ENCODE data around the gene GOSR1. TPM values are rescaled to one million over a fixed set of nuclear protein-coding genes. Genes with fewer than 3 reads are reported as not detected.
"Not testable (repeated sequence)": the region's sequence is repeated elsewhere in the genome, so short reads cannot be mapped to it uniquely, and the experiment has no call there.

The GOSR1 gene
- total RNA-seq, 1 donor from 2014 or later, result 15.0 TPM

DNA sequence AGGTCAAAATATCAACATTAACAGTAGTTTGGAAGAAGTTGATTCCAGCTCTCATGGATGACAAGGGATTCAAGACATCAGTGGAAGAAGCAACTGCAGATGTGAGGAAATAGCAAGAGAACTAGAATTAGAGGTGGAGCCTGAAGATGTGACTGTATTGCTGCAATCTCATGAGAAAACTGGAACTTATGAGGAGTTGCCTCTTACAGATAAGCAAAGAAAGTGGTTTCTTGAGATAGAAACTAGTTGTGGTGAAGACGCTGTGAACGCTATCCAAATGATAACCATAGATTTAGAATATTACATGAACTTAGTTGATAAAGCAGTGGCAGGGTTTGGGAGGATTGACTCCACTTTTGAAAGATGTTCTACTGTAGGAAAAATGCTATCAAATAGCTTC, 67.8 kb downstream of the GOSR1 start:
- no peak for TF ChIP-seq POLR2A (IDR thresholded peaks at IDR 0.05)
- no peak for TF ChIP-seq POLR2AphosphoS5 (IDR thresholded peaks at IDR 0.05; ENCODE audit: insufficient read depth in 1 of 2, low read depth in 1 of 2)
- TF ChIP-seq, protein P1, sequence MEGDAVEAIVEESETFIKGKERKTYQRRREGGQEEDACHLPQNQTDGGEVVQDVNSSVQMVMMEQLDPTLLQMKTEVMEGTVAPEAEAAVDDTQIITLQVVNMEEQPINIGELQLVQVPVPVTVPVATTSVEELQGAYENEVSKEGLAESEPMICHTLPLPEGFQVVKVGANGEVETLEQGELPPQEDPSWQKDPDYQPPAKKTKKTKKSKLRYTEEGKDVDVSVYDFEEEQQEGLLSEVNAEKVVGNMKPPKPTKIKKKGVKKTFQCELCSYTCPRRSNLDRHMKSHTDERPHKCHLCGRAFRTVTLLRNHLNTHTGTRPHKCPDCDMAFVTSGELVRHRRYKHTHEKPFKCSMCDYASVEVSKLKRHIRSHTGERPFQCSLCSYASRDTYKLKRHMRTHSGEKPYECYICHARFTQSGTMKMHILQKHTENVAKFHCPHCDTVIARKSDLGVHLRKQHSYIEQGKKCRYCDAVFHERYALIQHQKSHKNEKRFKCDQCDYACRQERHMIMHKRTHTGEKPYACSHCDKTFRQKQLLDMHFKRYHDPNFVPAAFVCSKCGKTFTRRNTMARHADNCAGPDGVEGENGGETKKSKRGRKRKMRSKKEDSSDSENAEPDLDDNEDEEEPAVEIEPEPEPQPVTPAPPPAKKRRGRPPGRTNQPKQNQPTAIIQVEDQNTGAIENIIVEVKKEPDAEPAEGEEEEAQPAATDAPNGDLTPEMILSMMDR (IDR thresholded peaks at IDR 0.05), result no peak
- intact Hi-C loops (cut with DNase I), result no loop called here

DNA sequence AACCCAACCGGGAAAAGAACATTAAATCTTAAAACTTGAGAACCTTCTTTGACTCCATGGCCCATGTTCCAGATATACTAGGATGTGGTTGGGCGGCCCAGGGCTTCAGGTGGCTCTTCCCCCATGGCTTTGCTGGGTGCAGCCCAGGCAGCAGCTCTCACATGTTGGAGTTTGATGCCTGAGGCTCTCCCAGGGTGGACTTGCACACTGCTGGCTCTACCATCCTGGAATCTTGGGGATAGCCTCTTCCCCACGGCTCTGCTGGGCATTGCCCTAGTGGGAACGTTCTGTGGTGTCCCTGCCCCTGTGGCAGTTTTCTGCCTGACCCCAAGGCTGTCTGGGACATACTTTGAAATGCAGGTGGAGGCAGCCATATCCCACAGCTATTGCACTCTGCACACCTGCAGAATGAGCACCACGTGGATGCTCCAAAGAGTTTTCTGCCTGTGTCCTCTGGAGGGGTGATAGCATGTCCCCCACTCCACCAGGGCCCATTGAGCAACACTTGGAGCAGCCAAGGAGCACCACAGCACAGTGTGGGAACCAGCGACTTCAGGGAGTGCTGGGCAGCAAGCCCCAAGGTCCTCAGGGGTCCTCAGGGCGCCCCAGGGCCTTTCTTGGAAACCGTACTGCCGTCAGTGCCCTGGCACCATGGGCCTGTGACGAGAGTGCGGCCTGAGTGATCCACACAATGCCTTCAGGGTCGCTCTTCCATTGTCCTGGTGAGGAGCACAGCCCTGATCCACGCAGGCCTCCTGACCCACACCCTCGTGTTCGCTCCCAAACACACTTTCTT, 70.8 kb downstream of the GOSR1 start:
- H3K4me1 ChIP-seq, result no peaks in the 10 kb centered on the region
- no peak overlapping the region for H3K27ac ChIP-seq
- no peaks in the 10 kb centered on the region for H3K36me3 ChIP-seq
- no peaks in the 10 kb centered on the region for H3K27me3 ChIP-seq
- TF ChIP-seq, protein P1 (IDR thresholded peaks at IDR 0.05), result no peak
- TF ChIP-seq POLR2A (IDR thresholded peaks at IDR 0.05) (no peak), POLR2AphosphoS5 (IDR thresholded peaks at IDR 0.05; ENCODE audit: insufficient read depth in 1 of 2, low read depth in 1 of 2) (no peak)
- peak in 1 of 2 donors; percentile 42 for DNase-seq (ENCODE audit: extremely low spot score in 2 of 2)
- H3K9me3 ChIP-seq, result no peaks in the 10 kb centered on the region
- intact Hi-C loops (cut with DNase I), result no loop called here
- H3K4me3 ChIP-seq, result no peak overlapping the region

More for the DNA sequence above, 67.8 kb downstream of the GOSR1 start:
- no peaks in the 10 kb centered on the region for H3K27me3 ChIP-seq
- H3K4me3 ChIP-seq, result no peak overlapping the region
- DNase-seq (ENCODE audit: extremely low spot score in 2 of 2), result no peak
- H3K27ac ChIP-seq, result no peak overlapping the region
- H3K9me3 ChIP-seq, result no peaks in the 10 kb centered on the region
- no peaks in the 10 kb centered on the region for H3K36me3 ChIP-seq
- H3K4me1 ChIP-seq, result no peaks in the 10 kb centered on the region

DNA sequence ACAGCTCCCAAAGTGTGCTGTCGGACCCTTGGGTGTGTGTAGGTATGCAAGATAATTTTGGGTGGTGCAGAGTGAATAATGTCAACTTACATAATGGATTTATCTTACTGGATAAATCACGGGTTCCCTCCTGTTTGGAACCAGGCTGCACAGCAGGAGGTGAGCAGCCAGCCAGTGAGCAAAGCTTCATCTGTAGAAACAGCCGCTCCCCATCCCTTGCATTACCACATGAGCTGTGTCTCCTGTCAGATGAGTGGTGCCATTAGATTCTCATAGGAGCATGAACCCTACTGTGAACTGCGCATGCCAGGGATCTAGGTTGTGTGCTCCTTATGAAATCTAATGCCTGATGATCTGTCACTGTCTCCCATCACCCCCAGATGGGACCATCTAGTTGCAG, 72.0 kb downstream of the GOSR1 start:
- H3K27ac ChIP-seq; H3K4me3 ChIP-seq; H3K36me3 ChIP-seq; H3K4me1 ChIP-seq; H3K27me3 ChIP-seq; DNase-seq (ENCODE audit: extremely low spot score in 2 of 2); H3K9me3 ChIP-seq; intact Hi-C loops (cut with DNase I): not testable (repeated sequence)

DNA sequence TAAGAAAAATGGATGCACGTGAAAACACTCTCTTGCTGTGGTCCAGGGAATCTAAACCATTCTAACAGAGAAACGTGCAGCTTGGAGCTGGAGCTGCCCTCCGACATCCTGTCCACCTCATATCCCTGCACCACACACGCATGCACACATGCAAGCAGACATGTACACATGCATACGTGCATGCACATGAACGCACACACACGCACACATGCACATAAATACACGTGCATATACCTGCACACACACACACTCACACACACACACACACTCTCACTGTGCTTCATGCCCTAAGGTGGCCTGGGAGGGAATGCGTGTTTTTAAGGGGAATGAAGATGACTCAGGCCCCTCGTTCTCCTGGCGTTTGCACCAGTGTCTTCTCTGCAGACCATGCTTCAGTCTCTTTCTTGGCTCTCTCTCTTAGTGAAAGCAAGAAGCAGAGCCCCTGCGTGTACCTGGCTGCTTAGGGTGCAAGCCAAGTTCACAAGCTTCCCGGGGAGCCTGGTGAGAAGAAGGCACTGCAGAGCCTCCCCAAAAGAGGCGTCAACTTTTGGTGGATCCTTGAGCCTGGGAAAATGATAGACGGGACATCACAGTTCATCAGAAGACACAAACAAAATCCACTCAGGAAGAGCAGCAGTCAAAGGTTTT, 72.8 kb downstream of the GOSR1 start:
- Histone ChIP-seq H3K9me3 (no peaks in the 10 kb centered on the region), H3K4me3 (no peak overlapping the region), H3K27ac (no peak overlapping the region), H3K36me3 (no peaks in the 10 kb centered on the region), H3K4me1 (no peaks in the 10 kb centered on the region), H3K27me3 (no peaks in the 10 kb centered on the region)
- TF ChIP-seq POLR2A (IDR thresholded peaks at IDR 0.05) (no peak), POLR2AphosphoS5 (IDR thresholded peaks at IDR 0.05; ENCODE audit: insufficient read depth in 1 of 2, low read depth in 1 of 2) (no peak)
- TF ChIP-seq, protein P1 (IDR thresholded peaks at IDR 0.05), result no peak
- DNase-seq (ENCODE audit: extremely low spot score in 2 of 2), result no peak
- intact Hi-C loops (cut with DNase I), result no loop called here

DNA sequence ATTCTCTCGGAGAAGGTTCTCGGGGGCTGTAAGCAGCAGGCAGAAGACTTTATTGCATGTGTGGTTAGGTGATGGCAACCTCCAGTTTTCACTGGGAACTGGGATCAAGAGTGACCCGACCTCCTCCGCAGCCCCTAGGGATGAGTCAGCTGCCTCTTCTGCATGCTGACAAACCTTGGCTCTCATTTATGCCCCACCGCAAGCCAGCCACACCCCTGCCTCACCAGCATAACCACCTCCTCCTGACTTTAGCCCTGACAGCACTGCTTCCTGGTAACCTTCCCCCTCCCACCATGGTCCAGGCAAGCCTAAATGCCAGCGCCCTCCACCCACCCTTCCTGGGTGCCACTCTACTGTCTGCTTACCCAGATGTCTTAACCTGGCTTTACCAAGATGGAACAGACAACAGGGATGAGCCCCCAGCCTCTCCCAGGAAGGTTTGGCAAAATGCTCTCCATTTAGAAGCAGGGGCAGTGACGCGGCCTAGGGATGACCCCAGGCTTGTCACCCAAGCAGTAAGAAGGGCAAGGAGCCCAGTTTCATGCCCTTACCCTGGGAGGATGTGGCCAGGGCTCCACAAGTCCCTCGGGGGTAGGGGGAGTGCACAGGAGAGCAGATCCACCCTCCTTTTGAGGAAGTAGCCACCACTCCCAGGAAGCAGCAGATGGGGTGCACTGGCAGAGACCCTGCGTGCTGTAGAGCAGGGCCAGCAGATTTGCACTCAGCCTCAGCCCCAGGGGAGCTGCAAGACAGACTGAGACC, 73.5 kb downstream of the GOSR1 start:
- H3K4me1 ChIP-seq, result no peaks in the 10 kb centered on the region
- no peak for TF ChIP-seq POLR2AphosphoS5 (IDR thresholded peaks at IDR 0.05; ENCODE audit: insufficient read depth in 1 of 2, low read depth in 1 of 2)
- TF ChIP-seq, protein P1 (IDR thresholded peaks at IDR 0.05), result no peak
- no peak for TF ChIP-seq POLR2A (IDR thresholded peaks at IDR 0.05)
- no peak for DNase-seq (ENCODE audit: extremely low spot score in 2 of 2)
- no peaks in the 10 kb centered on the region for H3K27me3 ChIP-seq
- no peaks in the 10 kb centered on the region for H3K9me3 ChIP-seq
- H3K36me3 ChIP-seq, result no peaks in the 10 kb centered on the region
- no peak overlapping the region for H3K4me3 ChIP-seq
- H3K27ac ChIP-seq, result no peak overlapping the region
- intact Hi-C loops (cut with DNase I), result no loop called here

DNA sequence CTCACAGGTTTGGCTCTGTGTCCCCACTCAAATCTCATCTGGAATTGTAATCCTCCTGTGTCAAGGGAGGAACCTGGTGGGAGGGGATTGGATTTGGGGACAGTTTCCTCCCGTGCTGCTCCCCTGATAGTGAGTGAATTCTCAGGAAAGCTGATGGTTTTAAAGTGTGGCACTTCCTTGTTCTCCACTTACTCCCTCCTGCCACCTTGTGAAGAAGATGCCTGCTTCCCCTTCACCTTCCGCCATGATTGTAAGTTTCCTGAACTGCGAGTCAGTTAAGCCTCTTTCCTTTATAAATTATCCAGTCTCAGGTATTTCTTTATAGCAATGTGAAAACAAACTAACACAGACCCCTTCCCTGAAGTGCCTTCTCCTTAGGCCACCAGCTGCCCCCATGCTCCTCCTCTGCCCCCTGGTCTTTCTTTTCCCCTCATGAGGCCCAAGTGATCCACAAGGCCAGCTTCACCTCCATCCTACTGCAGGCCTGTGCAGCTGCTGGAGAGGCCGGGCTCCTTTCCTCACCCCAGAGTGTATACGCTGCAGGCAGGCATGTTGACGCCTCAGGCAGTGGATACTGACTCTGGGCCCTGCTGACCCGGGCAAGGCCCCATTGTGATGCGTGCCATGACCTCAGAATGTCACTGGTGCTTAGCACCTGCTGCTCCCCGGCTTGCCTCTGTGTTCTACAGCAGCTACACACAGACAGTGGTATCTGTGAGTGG, 74.2 kb downstream of the GOSR1 start:
- H3K4me3 ChIP-seq; H3K9me3 ChIP-seq; intact Hi-C loops (cut with DNase I); H3K27ac ChIP-seq; H3K4me1 ChIP-seq; H3K36me3 ChIP-seq; DNase-seq (ENCODE audit: extremely low spot score in 2 of 2); H3K27me3 ChIP-seq: not testable (repeated sequence)

Data from vagina (tissue), 2 donors.